Activated CD8-positive, alpha-beta memory T cell treated with anti-CD3 and anti-CD28 coated beads, Interleukin-2, amount 50 U/mL, for 24 hours (primary cell): ENCODE results near the gene SPATA3.

Source experiments
- DNase-seq: peaks from one replicate; pipeline ENCODE4 v3.0.0-alpha.2; 2020; ENCODE audit errors: extremely low read depth

The SPATA3 gene

GRCh38 chr2:231029563-231029962 lies 33.6 kb downstream of the SPATA3 start:
- no peak for DNase-seq

GRCh38 chr2:231030725-231031124 lies 34.8 kb downstream of the SPATA3 start:
- no peak for DNase-seq

GRCh38 chr2:231032575-231033140 lies 36.7 kb downstream of the SPATA3 start:
- DNase-seq = no peak

GRCh38 chr2:231033147-231034132 lies 37.5 kb downstream of the SPATA3 start:
- no peak for DNase-seq

GRCh38 chr2:231034291-231034882 lies 38.5 kb downstream of the SPATA3 start:
- no peak for DNase-seq

DNA sequence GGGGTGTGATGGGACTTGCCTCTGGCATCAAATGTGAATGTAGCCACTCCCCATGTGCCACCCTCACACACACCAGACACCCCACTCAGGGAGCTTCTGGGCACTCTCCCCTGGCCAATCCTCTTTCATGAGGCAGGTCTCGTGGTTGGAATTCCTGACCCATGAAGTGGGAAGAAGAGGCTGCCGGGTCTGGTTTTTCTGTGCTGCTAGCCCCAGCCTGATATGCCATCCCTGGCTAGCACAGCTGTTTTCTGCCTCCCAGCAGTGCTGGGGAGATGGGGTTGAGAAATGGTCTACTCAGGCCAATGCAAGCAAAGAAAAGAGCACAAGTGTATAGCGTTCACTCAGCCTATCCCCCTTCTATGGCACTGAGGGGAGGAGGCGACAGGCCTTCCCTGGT lies 40.2 kb downstream of the SPATA3 start:
- DNase-seq = no peak

DNA sequence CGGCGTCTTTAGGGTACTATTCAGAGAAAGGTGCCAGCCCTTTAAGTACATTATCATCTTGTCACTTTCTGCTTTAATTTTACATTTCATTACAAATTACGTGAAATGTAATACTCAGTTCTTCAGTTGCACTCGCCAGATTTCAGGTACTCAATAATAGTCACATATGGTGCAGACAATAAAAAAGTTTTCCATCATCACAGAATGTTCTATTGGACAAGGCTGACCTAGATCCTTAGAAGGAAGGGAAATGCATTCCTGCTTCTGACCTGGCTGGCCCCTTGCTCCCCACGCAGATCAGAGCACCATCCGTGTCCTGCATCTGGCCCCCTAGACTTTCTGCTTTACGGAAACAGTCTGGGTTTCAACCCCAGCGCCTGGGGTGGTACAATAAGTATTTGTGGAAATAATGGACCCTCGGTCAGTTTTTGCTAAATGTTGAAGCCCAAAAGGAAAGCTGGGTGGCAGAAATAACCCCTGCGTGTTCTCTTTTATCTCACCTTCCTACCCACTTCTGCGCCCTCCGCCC lies 40.7 kb downstream of the SPATA3 start:
- no peak for DNase-seq

DNA sequence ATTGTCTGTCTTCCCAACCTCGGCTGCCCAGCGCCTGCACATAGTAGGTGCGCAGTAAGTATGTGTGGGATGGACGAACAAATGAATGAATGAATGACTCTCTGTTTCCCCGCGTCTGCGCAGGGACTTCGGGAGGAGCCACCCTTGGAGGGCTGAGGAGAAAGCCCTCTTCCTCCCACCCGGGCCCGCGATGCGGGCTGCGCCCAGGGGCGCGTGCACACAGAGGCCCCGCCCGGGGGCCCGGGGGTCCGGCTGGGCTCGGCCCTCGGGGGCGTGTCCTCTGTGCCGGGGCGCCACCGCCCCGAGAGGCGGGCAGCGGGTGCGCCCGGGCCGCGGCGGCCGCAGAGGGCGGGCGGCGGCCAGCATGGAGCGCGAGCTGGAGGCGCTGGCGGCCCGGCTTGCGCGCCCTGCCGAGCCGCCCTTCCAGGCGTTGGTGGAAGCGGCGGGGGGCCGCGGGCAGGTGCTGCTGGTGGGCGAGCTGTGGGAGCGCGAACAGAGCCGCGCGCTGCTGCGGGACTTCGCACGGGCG lies 41.3 kb downstream of the SPATA3 start, which contains the start of gene C2orf72:
TSS of gene C2orf72 (plus strand) at position 322 of the 529 bp plus-strand sequence. CDS start at position 365, 43 bp downstream.
- no peak for DNase-seq

DNA sequence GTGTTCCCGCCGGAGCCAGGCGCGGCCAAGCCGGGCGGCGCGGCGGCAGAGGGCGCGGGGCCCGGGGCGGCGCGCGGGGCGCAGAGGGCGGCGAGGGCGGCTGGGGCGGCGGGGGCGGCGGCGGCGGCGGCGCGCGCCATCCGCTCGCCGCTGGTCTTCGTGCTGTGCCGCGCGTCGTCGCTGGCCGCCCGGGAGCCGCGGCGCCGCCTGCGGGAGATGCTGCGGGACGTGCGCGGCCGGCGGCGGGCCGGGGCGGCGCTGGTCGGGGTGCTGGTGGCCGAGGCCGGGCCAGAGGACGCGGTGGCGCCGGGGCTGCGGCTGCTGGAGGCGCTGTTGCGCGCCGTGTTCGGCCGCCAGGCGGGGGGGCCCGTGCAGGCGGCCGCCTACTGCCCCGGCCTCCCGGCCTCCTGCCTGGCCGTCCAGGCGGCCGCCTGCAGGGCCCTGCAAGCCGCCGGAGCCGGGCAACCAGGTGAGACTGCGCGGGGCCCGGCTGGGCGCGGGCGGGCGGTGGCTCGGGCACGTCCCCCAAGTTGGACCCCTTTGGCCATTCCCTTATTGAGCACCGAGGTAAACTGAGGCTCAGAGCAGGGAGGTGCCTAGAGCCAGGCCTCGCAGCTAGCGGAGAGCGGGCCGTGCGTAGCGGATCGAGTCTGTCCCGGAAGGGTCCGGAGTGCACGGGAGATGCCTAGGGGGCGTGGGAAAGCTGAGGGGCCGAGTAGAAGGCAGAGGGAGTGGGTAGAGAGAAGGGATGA lies 42.0 kb downstream of the SPATA3 start:
- DNase-seq = no peak

GRCh38 chr2:231038483-231039293 lies 42.8 kb downstream of the SPATA3 start:
- no peak for DNase-seq

- DNase-seq = no peak
Measured at GRCh38 chr2:231039294-231039664, 43.4 kb downstream of the SPATA3 start.

- DNase-seq = no peak
Measured at GRCh38 chr2:231039821-231040364, 44.0 kb downstream of the SPATA3 start.

DNA sequence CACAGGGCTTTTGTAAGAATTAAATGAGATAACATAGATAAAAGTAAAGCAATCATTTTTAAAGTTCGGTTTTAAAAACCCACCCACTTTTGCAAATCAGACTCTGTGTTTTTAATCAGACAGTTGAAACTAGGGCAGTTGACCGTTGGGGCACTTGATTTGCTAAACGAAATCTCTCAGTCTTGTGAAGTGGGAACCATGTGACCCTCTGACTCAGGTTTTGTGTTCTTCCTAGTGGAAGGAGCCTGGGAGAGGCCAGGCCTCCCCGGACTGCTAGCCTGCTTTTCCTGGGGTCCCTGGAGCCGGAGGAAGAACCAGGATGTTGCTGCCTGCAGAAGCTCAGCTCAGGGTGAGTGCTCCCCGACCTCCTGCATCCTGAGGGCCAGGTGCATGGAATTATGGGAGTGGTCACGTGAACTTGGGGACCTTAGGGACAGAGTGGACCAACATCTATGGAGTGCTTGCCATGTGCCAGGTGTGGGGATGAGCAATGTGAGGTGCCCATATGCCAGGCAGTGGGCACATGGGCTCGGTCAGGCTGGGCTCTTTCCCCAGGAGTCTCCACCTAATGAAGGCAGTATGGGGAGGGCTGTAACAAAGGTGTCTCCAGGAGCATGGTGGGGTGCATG lies 45.3 kb downstream of the SPATA3 start:
- no peak for DNase-seq

DNA sequence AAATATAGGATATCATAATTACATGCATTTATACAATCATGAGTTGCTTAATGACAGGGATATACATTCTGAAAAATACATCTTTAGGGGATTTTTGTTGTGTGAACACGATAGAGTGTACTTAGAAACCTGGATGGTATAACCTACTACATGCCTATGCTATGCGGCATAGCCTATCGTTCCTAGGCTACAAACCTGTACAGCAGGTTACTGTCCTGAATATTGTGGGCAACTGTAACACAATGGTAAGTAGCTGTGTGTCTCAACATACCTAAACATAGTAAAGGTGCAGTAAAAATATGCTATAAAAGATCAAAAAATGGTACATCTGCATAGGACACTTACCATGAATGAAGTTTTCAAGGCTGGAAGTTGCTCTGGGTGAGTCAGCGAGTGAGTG lies 47.9 kb downstream of the SPATA3 start:
- DNase-seq = no peak

DNA sequence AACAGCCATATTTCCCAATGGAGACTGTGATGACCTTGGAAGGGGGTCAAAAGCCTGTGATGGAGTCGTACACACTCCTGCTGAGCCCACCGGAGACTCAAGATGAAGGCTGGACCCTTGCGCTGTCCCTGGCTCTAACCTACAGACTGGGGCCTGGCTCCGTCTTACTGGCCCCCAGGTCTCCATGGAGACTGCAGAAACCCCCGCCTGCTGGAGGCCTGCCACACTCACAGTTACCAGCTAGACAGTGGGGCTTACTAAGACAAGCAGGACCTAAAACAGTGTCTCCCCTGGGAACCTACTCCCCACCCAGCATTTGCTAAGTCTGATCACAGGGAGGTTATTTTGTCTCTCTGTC lies 51.0 kb downstream of the SPATA3 start:
- DNase-seq = no peak

DNA sequence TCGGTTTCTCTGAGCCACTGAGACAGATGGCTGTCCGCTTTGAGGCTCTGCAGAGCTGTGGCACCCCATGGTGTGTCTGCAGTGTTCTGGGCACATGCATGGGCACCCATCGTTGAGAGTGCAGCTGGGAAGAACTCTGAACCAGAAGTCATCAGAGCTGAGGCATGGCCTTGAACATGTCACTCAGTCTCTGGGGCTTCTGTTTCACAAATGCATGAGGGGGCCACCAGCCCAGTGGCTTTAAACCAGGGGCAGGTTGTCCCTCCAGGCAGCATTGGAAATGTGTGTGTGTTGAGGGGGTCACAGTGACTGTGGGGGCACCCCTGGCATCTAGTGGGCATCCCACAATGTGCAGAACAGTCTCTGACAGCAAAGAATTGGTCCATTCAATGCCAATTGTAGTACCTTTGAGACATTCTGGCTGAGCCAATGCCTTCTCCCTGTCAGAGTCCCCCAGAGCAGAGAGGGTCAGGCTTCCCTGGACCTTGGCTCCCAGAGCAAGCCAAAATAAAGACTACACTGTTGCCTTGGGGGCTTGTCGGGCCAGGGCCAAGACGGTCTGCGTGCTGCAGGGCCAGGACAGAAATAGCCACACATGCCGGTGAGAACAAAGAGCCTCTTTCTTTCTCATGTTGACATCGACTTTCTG lies 51.5 kb downstream of the SPATA3 start:
- DNase-seq = no peak

DNA sequence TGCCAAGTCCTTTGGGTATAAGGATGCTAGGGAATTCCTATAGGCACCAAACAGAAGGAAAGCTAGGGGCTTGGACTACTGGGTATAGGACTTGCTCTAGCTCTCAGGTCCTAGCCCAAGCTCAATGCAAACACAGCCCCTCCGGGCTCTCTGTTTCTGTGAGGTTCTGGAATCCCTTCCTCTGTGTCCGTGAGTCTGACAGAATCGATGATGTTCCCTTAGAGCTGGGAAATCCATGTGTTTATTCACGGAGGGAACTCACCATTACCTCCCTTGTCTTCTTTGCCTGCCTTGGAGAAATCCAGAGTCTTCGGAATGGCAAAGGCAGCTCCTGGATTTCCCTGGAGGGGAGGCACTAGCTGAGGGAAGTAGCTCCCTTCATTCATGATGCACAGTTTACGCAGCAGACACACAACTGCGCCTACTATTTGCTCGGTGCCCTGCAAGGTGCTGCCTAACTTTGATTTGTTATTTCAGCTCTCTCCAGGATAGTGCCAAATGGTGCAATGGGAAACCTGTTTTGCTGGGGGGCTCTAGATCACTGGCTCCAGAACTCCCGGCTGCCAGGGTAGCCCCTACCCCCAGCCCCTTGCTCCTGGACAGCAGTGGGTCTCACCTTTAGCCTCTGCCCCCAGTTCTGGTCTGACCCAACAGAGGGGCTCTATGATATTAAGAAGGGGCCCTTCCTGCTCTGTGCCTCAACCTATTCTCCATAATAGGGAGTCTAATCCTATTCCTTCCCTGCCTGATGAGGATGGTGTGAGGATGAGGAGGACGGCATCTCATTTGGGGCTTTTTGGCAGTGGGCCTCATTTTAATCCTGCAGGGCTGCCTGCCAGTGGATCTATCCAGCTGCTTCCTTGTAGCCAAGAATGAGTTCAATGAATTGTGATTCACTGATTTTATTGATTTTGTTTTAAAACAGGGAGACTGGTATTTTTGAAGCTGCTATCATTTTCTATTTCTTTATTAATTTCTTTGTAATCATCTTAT lies 52.3 kb downstream of the SPATA3 start:
- DNase-seq = no peak
